Occipital lobe (tissue), 2 donors: ENCODE measurements around the gene PTPRM. TPM values are rescaled to one million over a fixed set of nuclear protein-coding genes. Genes with fewer than 3 reads are reported as not detected.

Source experiments
- DNase-seq: peaks from one replicate; lab custom pipeline; 2025; lab: John Stamatoyannopoulos, UW
- total RNA-seq: library from RNA; depleted of rRNA; stranded (reverse); fragments of >200 nt; gene quantifications from one replicate; pipeline ENCODE4 v1.2.3, GENCODE V29; 2014

Gene PTPRM
- total RNA-seq, 1 donor from 2014 or later: 45.4 TPM

- DNase-seq: no peak
Measured at GRCh38 chr18:7600036-7600435, 32.9 kb downstream of the PTPRM start.

- no peak for DNase-seq
Measured at GRCh38 chr18:7600528-7601245, 33.6 kb downstream of the PTPRM start.

GRCh38 chr18:7601246-7601615, 34.1 kb downstream of the PTPRM start:
- no peak for DNase-seq

- no peak for DNase-seq
Measured at GRCh38 chr18:7601936-7602335, 34.8 kb downstream of the PTPRM start.

- no peak for DNase-seq
Measured at GRCh38 chr18:7603259-7604000, 36.3 kb downstream of the PTPRM start.

- DNase-seq: no peak
Measured at GRCh38 chr18:7604361-7604760, 37.2 kb downstream of the PTPRM start.

- DNase-seq: no peak
Measured at GRCh38 chr18:7605705-7606104, 38.6 kb downstream of the PTPRM start.

GRCh38 chr18:7607540-7608173, 40.5 kb downstream of the PTPRM start:
- DNase-seq: no peak

GRCh38 chr18:7608174-7608550, 41.0 kb downstream of the PTPRM start:
- DNase-seq: no peak

- DNase-seq: no peak
Measured at GRCh38 chr18:7608781-7609201, 41.7 kb downstream of the PTPRM start.

- no peak for DNase-seq
Measured at GRCh38 chr18:7609617-7610016, 42.5 kb downstream of the PTPRM start.

GRCh38 chr18:7614042-7614441, 46.9 kb downstream of the PTPRM start:
- no peak for DNase-seq

GRCh38 chr18:7615840-7616239, 48.7 kb downstream of the PTPRM start:
- DNase-seq: no peak

GRCh38 chr18:7616661-7617060, 49.5 kb downstream of the PTPRM start:
- DNase-seq: no peak

- DNase-seq: no peak
Measured at GRCh38 chr18:7617738-7618422, 50.8 kb downstream of the PTPRM start.

GRCh38 chr18:7618891-7619442, 51.9 kb downstream of the PTPRM start:
- DNase-seq: no peak

GRCh38 chr18:7619676-7620075, 52.6 kb downstream of the PTPRM start:
- DNase-seq: no peak

- no peak for DNase-seq
Measured at GRCh38 chr18:7622721-7623120, 55.6 kb downstream of the PTPRM start.

- no peak for DNase-seq
Measured at GRCh38 chr18:7623681-7624080, 56.6 kb downstream of the PTPRM start.

GRCh38 chr18:7624697-7625096, 57.6 kb downstream of the PTPRM start:
- DNase-seq: no peak

GRCh38 chr18:7626175-7626921, 59.2 kb downstream of the PTPRM start:
- no peak for DNase-seq
